ENCODE data around the gene ARMH4. TPM values are rescaled to one million over a fixed set of nuclear protein-coding genes. Genes with fewer than 3 reads are reported as not detected.

Gene ARMH4, protein sequence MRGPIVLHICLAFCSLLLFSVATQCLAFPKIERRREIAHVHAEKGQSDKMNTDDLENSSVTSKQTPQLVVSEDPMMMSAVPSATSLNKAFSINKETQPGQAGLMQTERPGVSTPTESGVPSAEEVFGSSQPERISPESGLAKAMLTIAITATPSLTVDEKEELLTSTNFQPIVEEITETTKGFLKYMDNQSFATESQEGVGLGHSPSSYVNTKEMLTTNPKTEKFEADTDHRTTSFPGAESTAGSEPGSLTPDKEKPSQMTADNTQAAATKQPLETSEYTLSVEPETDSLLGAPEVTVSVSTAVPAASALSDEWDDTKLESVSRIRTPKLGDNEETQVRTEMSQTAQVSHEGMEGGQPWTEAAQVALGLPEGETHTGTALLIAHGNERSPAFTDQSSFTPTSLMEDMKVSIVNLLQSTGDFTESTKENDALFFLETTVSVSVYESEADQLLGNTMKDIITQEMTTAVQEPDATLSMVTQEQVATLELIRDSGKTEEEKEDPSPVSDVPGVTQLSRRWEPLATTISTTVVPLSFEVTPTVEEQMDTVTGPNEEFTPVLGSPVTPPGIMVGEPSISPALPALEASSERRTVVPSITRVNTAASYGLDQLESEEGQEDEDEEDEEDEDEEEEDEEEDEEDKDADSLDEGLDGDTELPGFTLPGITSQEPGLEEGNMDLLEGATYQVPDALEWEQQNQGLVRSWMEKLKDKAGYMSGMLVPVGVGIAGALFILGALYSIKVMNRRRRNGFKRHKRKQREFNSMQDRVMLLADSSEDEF
- 1.3 and 1.8 TPM in 2 replicates for total RNA-seq (2014; rRNA removed; shearing (Covaris generic))

DNA sequence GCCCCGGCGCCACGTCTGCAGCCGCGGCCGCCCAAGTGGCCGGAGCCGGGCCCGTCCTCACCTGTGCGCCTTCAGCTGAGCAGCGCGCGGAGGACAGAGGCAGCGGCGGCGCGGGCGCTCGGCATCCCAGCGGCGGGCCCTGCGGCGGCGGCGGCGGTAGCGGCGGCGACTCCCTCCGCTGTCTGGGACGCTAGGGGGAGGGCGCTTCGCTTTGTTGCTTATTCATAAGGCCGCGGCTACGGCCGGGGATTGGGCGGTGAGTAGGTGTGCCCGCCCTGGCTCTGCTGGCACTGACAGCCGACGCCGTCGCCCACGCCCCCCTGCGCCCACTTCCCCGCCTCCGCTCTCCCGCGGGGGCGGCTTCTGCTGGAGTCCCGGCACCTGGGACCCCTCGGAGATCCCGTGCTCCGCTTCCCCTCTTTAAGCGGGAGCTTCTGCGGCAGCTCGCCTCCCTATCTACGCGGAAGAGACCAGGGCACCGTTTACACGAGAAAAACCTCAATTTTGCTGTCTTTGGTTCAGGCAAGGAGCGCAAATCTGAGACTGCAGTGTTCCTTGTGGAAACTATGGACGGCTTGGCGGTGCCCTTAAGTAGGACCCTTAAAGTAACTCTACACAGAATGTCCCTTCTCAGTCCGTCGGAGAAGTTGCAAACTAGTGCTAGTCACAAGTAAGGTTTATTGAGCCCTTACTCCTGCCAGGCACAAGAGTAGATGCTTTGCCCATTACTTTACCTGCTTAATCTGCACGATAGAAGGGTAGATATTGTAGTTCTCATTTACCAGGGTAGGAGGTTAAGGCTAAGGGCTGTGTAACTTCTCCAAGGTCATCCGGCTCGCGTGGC, at the start of gene ARMH4:
ARMH4 (minus strand) TSS at position 200 of the 844 bp plus-strand sequence. CDS start 12,855 bp downstream, outside the sequence.
- DNase-seq (ENCODE audit: low read depth), result peak; percentile 81

DNA sequence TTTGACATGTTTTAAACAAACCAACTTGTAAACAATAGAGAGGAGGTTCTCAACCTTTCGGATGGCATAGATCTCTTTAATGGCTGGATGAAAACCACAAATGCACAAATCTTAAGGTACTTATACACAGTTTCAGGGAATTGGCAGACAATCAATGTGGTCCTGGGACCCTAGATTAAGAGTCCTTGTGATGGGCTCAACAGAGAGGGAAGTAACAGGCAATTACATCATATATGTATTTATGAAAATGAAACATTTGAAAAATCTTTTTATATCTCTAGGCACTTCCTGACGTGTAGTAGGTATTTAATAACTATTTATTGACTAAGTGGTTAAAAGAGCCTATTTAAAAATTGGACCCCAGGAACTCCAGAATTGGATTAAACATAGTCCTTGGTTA, 48.8 kb upstream of the ARMH4 start:
- DNase-seq (ENCODE audit: low read depth), result no peak

DNA sequence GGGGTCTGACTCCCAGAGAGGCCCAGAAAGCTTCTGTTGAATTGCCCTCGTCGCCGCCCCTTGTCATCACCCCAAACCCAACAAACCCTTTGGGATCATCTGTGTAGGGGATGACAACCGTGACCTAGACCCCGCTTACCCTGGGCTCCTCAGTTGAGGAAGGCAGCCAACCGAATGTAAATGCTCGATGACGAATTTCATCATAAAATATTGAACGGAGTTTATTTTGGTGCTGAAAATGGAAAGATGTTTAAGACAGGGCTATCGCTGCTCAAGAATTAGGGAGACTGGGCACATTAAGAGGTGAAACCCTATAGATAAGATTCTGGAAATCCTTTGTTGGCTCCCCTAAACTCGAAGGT, 48.4 kb upstream of the ARMH4 start:
- DNase-seq (ENCODE audit: low read depth), result no peak

DNA sequence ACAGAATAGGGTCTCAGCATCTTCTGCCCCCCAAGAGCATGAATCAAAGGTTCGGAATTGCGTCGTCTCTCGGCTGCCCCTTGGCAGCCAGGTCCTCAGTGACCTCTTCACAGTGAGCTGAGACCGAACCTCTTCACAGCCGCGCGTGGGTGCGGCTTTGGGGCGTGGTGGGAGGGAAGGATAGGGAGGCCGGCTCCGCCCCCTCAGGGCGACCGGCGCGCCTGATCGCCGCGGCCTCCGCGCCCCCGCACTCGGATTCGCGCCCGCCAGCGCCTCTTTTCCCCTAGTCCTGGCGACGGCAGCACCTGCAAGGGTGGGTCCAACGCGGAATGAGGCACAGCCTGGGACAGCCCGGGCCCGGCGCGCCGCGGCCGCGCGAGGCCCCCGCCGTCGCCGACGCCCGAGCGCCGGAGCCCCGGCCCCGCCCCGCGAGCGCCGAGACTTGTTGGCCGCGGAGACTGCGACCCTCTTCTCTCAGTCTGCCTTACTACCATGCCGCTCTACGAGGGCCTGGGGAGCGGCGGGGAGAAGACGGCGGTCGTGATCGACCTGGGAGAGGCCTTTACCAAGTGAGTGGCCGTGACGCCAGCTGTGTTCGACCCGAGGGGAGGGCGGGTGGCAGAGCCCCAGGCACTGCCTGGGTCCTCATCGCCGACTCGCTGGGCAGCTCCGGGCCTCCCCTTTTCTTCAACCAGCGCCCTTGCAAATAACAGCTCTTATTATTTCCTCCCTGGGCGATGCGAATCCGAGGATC, 47.9 kb upstream of the ARMH4 start, which contains the start of gene ACTR10:
ACTR10 (plus strand) TSS at position 424 of the 754 bp plus-strand sequence; CDS start at position 493, 69 bp downstream.
- peak; percentile 84 for DNase-seq (ENCODE audit: low read depth)

DNA sequence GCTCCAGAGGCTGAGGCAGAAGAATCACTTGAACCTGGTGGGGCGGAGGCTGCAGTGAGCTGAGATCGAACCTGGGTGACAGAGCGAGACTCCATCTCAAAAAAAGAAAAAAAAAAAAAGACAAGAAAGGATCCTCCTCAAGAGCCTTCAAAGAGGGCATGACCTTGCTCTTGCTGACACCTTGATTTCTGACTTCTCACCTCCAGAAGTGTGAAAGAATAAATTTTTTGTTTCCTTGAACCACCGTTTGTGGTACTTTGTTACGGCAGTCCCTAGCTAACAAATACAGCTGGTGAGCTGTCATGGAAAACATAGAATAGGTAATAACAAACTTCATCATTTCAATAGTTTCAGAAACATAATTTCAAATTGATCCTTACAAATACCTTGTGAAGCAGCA, 46.1 kb upstream of the ARMH4 start:
- no peak for DNase-seq (ENCODE audit: low read depth)

DNA sequence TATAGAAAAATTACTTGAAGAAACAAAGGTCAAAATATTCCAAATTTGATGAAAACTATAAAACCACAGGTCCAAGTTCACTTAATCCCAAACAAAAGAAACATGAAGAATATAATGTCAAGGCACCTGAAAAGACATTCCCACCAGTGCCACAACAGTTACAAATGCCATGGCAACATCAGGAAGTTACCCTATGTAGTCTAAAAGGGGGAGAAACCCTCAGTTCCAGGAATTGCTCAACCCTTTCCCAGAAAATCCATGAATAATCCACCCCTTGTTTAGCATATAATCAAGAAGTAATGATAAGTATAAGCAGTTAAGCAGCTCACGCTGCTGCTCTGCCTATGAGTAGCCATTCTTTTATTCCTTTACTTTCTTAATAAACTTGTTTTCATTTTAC, 44.2 kb upstream of the ARMH4 start:
- DNase-seq (ENCODE audit: low read depth), result no peak

DNA sequence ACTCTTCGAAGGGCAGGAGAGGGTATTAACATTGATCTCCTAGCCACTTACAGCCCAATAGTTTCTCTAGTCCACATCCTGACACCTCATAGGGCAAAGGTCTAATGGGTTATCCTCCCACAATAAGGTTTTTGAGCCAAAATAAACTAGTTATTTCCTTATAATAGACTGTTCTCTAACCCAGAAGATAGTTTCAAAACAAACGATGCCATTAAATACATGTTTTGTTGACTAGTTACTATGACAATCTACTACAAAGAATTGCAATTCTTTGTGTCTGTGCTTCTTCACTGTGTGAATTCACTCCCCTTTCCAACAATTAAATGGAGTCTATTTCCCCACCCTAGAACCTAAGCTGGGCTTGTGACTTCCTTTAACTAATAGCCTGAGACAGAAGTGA, 41.5 kb upstream of the ARMH4 start:
- DNase-seq (ENCODE audit: low read depth), result no peak

DNA sequence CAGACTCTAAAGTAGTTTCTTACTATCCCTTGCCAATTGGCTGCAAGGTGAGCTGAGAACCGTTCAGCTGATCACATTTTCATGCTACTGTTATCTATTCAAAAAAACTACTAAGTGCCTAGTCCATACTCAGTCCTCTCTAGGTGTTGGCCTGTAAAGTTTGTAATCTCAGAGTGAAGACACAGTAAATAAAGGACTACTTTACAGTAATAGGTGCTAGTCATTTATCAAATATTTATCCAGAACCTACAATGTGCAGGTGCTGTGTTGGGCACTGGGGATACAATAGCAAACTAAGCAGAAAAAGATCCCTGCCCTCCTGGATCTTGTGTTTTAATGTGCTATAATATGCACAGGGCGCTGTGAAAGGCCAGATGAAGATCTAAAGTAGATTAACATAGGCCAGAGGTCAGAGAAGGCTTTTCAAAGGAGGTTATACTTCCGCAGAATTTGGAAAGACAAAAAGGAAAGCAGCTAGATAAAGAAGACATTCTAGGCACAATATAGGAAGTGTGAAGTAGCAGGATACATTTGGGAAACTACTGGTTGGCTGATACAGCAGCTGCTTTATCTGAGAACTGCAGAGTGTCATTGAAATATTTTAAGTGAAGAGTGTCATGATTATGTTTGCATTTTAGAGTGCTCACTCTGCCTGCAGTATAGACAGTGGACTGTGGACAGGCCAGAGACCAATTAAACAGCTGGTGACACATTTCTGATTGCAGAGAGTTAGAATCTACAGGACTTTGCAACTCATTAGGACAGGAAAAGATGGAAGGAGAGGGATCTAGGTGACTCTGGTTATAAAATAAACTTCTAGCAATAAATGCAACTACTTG, 40.0 kb upstream of the ARMH4 start:
- DNase-seq (ENCODE audit: low read depth), result no peak

DNA sequence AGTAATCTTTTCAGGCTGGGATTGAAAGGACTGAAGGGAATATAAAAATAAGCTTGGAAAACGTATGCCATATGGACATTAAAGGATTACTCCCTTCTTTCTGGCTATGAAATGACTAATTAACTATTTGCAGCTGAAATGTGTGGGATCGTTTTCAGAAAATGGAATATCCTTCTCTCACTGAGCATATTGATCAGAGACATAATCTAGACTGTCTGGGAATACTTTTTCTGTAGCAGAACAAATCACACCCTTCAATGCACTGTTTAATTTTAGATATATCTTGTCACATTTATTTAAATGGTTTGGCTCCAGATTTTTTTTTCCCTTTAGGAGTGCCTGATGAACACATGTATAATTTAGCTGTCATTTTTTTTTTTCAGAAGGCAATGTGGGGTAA, 37.2 kb upstream of the ARMH4 start:
- no peak for DNase-seq (ENCODE audit: low read depth)

DNA sequence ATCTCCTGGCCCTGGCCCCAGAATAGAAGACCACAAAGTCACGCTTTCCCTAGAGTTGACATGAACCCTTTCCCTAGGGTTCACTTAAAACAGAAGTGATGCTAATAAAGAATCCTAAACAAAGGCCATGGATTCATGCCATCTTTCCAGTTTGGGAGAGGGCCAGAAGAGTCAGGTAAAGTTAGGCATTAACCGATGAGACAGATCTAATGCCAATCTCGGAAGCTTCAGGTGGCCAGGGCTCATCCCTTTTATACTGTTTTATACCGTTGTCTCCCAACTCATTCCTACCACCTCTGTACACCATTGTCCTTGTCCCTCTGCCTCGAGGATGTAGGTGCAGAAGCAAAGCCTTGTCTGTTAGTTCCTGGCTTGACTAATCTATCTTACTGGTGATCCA, 25.1 kb upstream of the ARMH4 start:
- no peak for DNase-seq (ENCODE audit: low read depth)

DNA sequence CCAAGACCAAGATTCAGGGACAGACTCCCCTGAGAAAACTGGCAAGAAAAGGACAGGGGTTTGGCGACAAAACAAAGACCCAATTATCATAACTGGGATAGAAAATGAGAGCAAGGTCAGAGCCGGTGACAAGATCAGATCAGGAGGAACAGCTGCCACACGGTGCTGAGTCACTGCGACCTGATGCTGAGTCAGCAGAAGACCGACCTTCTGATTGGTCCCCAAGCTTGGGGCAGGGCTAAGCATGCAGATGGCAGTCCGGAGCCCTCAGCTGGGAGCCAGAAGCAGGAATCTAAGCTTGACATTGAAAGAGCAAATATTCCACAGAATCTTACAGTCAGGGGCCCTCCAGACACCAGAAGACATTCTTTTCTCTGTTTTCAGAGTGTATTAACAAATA, 19.1 kb upstream of the ARMH4 start:
- peak; percentile 87 for DNase-seq (ENCODE audit: low read depth)

DNA sequence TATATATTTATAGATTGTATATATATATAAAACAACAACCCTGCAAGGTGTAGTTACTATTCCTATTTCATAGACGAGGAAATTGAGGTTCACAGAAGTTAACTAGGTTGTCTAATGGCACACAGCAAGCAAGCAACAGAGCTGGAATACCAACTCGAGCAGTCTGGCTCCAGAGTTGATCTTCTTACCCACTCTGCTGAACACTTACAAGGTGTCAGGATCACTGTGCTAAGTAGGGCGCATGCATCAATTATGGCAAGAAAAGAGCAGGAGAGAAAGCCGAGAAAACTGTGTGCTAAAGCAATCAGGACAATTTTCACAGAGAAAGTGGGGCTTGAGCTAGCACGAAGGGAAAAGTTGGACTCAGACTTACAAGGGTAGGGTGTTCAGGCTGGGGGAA, 15.9 kb upstream of the ARMH4 start:
- no peak for DNase-seq (ENCODE audit: low read depth)

DNA sequence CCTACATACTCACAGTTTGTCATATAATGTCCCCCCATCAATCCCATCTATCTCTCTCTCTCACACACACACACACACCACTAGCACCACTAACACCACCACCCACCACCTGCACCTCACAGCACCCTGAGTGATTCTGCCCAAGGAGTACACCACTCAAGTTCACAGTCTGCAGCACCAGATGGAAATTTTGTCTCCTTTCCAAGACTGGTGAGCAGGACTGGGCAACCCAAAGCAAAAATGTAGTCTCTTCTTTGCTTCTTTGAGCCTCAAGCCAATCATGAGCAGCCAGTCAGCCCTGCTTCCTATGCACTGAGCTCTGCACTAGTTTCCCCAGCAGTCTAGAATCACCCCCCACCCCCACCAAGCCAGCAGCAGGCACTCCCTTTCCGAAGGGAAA, 15.0 kb upstream of the ARMH4 start:
- DNase-seq (ENCODE audit: low read depth), result no peak

DNA sequence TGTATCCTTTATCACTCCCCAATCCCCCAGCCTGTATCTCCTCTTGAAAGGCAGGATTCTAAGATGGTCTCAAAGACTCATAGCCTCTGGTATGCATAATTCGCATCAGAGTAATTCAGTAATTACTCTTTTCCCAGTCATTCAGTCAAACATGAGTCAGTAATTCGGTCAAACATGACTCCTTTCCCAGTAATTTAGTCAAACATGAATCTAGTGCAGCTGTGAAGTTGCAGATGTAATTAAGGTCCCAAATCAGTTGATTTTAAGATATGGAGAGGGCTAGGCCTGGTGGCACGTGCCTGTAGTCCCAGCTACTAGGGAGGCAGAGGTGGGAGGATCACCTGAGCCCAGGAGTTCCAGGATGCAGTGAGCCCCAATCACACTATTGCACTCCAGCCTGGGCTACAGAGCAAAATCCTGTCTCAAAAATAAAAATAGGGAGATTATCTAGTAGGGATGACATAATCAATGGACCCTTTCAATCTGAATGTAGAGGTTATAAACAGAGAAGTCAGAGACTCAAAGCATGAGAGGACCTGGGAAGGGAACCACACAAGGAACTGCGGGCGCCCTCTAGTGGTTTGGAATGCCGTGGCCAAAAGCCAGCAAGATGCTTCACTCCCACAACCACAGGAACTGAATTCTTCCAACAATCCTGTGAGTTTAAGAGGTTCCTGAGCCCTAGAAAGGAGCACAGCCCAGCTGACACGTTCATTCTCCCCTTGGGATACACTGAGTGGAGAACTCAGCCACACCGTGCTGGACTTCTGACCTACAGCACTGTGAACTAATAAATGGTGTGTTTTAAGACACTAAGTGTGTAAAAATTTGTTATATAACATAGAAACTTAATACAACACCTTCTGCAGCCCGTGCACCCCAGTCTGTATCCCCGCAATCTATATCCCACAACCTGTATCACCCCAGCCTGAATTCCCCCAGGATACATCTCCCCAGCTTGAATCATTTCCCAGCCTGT, 14.3 kb upstream of the ARMH4 start:
- peak; percentile 75 for DNase-seq (ENCODE audit: low read depth)

DNA sequence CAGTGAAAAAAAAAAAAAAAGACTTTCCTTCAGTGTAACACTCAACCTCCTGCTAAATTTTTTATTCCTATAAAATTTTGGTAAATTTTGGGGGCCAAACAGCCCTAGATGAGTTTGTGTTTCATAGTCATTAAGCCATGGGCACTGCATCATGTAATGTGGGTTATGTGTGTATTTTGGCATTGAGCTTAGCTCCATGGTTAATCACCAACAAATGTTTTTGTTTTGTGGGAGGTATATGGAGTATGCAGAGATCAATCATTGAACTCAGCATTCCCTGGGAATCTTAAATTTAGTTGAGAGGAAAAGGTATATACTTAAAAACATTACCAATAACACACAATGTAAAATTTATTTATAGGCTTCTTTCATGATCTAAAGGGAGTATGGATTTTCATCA, 8.5 kb upstream of the ARMH4 start:
- no peak for DNase-seq (ENCODE audit: low read depth)

DNA sequence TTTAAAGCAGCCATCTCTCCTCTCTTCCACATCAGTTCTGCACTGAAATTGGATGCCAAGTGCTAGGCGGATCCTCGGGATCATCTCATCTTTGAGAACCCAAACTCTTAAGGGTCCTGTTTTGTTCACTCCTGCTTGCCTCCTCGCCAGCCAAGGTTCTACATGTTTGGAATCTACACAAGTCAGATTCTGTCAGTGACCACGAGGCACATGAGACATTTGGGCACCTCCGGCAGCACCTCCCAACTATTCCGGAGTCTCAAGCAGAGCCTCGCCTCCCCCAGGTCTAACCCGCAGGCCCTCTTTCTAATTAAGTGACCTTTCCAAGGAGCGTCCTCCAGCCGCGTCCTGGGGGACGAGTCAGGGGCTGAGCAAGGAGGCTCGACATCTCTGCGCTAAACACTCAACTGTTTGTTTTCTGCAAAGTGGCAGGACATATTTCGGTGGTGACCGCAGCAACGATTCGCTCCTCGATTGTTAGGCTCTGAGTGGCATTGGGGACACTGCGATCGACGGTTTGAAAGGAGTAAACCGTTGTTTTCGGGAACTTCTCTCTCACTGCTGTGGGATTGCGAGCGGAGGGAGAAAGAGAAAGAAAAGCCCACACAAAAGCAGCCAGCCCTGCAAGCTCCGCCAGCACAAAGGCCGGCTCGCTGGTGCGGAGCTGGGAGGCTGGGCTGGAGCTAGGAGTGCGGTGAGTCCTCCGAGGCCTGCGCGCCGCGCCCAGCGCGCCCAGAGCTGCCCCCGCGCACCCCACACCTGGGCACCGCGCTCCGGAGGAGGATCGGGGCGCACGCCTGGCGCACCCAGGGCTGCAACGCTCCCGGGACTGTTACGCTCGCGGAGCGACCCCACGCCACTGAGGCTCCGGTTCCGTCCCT, 640 bp downstream of the ARMH4 start:
- DNase-seq (ENCODE audit: low read depth), result peak; percentile 22

DNA sequence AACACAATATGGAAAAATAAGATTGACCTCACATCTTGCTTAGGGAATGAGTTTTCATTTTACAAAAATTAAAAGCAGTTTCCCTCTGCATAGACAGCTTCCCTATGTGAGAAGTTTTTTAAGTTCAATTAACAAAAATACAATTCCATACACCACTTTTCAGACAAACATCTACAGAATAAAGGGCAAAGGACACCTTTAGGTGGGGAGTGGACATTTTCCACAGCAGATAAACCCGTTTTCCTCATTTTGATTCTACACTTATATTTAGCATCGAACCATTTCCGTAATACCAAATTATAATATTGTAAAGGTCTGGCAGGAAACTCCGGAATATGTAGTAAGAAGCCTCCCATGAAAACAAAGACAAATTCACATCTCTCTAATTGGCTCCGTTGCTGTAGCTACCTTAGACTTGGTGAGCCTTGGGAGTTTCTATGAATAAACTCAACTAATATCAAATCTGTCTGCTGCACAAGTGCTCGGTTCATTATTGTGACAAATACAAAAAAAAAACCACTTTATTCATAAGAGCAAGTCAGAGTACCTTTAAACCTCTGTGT, 1.7 kb downstream of the ARMH4 start:
- DNase-seq (ENCODE audit: low read depth), result no peak

DNA sequence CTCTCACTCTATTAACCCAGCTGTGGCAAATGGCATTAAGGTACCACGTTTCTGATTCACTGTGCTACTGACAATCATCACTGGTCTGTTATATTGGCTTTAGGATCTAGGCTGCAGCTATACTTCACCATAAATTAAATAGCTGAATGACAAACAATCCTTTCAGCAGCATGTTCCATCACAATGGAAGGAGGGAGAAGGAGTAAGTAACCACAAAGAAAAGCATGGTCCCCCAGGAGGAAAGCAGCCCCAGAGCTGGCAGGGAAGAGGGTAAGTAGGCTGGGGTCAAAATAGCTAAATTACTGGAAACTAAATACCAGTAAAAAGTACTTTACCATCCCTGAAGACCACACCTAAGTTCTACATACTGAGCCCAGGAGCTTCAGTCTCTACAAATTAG, 2.8 kb downstream of the ARMH4 start:
- DNase-seq (ENCODE audit: low read depth), result no peak
